Smooth muscle cell (in vitro differentiated cells): ENCODE results near the gene GLRA3. TPM values are rescaled to one million over a fixed set of nuclear protein-coding genes. Genes with fewer than 3 reads are reported as not detected.

Experiments
- DNase-seq: peaks from one replicate; lab custom pipeline; 2025; ENCODE audit not compliant: unreplicated experiment; lab: John Stamatoyannopoulos, UW
- H2AFZ ChIP-seq: fragments of 200-600 bp; sonication (generic); 2 replicates; pipeline ENCODE4 v1.6.0; 2016; ENCODE audit warnings: antibody characterized with exemption, low read depth, mild to moderate bottlenecking
- H3F3A ChIP-seq: fragments of 200-600 bp; sonication (generic); 2 replicates; pipeline ENCODE4 v1.6.0; 2017; ENCODE audit warnings: antibody characterized with exemption, low read depth
- H3K27ac ChIP-seq: fragments of 200-600 bp; sonication (generic); 2 replicates; pipeline ENCODE4 v1.5.1; 2016; ENCODE audit warnings: low read depth, mild to moderate bottlenecking
- H3K27me3 ChIP-seq: fragments of 200-600 bp; sonication (generic); 2 replicates; pipeline ENCODE4 v1.6.1; 2016; ENCODE audit warnings: low read depth, mild to moderate bottlenecking
- H3K36me3 ChIP-seq: fragments of 200-600 bp; sonication (generic); 2 replicates; pipeline ENCODE4 v1.5.1; 2016; ENCODE audit warnings: low read depth
- H3K4me1 ChIP-seq: fragments of 200-600 bp; sonication (generic); 2 replicates; pipeline ENCODE4 v1.5.1; 2016; ENCODE audit warnings: low read depth
- H3K4me2 ChIP-seq: fragments of 200-600 bp; sonication (generic); 2 replicates; pipeline ENCODE4 v1.6.0; 2016; ENCODE audit warnings: mild to moderate bottlenecking
- H3K4me3 ChIP-seq: fragments of 200-600 bp; sonication (generic); 2 replicates; pipeline ENCODE4 v1.5.1; 2016; ENCODE audit warnings: mild to moderate bottlenecking
- H3K79me2 ChIP-seq: fragments of 200-600 bp; sonication (generic); 2 replicates; pipeline ENCODE4 v1.6.0; 2016; ENCODE audit warnings: low read depth, mild to moderate bottlenecking
- H3K9ac ChIP-seq: fragments of 200-600 bp; sonication (generic); 2 replicates; pipeline ENCODE4 v1.6.0; 2016; ENCODE audit warnings: low read depth
- H3K9me3 ChIP-seq: fragments of 200-600 bp; sonication (generic); replicated peaks from 2 replicates; pipeline ENCODE4 v1.5.1; 2016; ENCODE audit warnings: low read depth
- H4K20me1 ChIP-seq: fragments of 200-600 bp; sonication (generic); 2 replicates; pipeline ENCODE4 v1.6.0; 2016; ENCODE audit warnings: low read depth
- CTCF ChIP-seq: fragments of 200-600 bp; sonication (generic); IDR thresholded peaks from 2 replicates; pipeline ENCODE4 v1.5.1; 2017; ENCODE audit warnings: borderline replicate concordance, mild to moderate bottlenecking, antibody characterized with exemption; ENCODE audit not compliant: insufficient read depth, poor library complexity, severe bottlenecking
- WGBS: methylation state at CpG from one replicate; pipeline ENCODE4 v1.1.7; 2016; ENCODE audit warnings: low lambda C conversion rate; 5-methylcytosine and 5-hydroxymethylcytosine counted together
- polyA plus RNA-seq: library from polyadenylated mRNA; unstranded; fragments of >200 nt; fragmentation: Nextera tagmentation; extraction: Ambion mirVana; gene quantifications from 2 replicates; pipeline ENCODE4 v1.2.1, GENCODE V29; 2016
- total RNA-seq: library from RNA; depleted of rRNA; stranded (reverse); fragments of >200 nt; gene quantifications from 2 replicates; pipeline ENCODE4 v1.2.3, GENCODE V29; 2014

GLRA3 gene
- total and polyA plus RNA-seq, 2 experiments from 2014 or later = not detected

- WGBS = 58% methylated on average over 4 of the region's 4 CpGs
- H3K79me2 ChIP-seq = no peaks in the 10 kb centered on the region
- no peaks in the 10 kb centered on the region for H3K9me3 ChIP-seq
- H3K4me3 ChIP-seq = no peak overlapping the region
- H2AFZ ChIP-seq = no peak overlapping the region
- H4K20me1 ChIP-seq = no peaks in the 10 kb centered on the region
- no peak overlapping the region for H3K9ac ChIP-seq
- no peak overlapping the region for H3K27ac ChIP-seq
- no peaks in the 10 kb centered on the region for H3F3A ChIP-seq
- H3K27me3 ChIP-seq = no peaks in the 10 kb centered on the region
- no peak for DNase-seq
- H3K4me1 ChIP-seq = no peaks in the 10 kb centered on the region
- no peak for TF ChIP-seq CTCF
- H3K36me3 ChIP-seq = no peaks in the 10 kb centered on the region
- no peak overlapping the region for H3K4me2 ChIP-seq
Measured at GRCh38 chr4:174604198-174604597, 224.8 kb downstream of the GLRA3 start.

- no peak overlapping the region for H3K27ac ChIP-seq
- no peaks in the 10 kb centered on the region for H3K36me3 ChIP-seq
- no peak overlapping the region for H3K9ac ChIP-seq
- WGBS = 94% methylated on average over 1 of the region's 1 CpG
- no peak overlapping the region for H2AFZ ChIP-seq
- no peaks in the 10 kb centered on the region for H3K4me1 ChIP-seq
- H3K4me2 ChIP-seq = no peak overlapping the region
- H3K4me3 ChIP-seq = no peak overlapping the region
- H3K27me3 ChIP-seq = no peaks in the 10 kb centered on the region
- no peaks in the 10 kb centered on the region for H3F3A ChIP-seq
- H4K20me1 ChIP-seq = no peaks in the 10 kb centered on the region
- H3K9me3 ChIP-seq = no peaks in the 10 kb centered on the region
- no peak for TF ChIP-seq CTCF
- DNase-seq = no peak
- no peaks in the 10 kb centered on the region for H3K79me2 ChIP-seq
Measured at GRCh38 chr4:174600391-174600790, 228.7 kb downstream of the GLRA3 start.

- no peaks in the 10 kb centered on the region for H3K9me3 ChIP-seq
- H3K27me3 ChIP-seq = no peaks in the 10 kb centered on the region
- H4K20me1 ChIP-seq = no peaks in the 10 kb centered on the region
- H3K9ac ChIP-seq = no peak overlapping the region
- WGBS = 76% methylated on average over 3 of the region's 3 CpGs
- no peaks in the 10 kb centered on the region for H3K36me3 ChIP-seq
- H3K4me2 ChIP-seq = no peak overlapping the region
- no peaks in the 10 kb centered on the region for H3K4me1 ChIP-seq
- no peak overlapping the region for H3K27ac ChIP-seq
- H3K4me3 ChIP-seq = no peak overlapping the region
- no peak for TF ChIP-seq CTCF
- no peaks in the 10 kb centered on the region for H3K79me2 ChIP-seq
- DNase-seq = no peak
- H2AFZ ChIP-seq = no peak overlapping the region
- no peaks in the 10 kb centered on the region for H3F3A ChIP-seq
Measured at GRCh38 chr4:174598800-174599199, 230.2 kb downstream of the GLRA3 start.

- no peaks in the 10 kb centered on the region for H3K9me3 ChIP-seq
- no peak overlapping the region for H3K4me2 ChIP-seq
- no peaks in the 10 kb centered on the region for H4K20me1 ChIP-seq
- TF ChIP-seq CTCF = no peak
- H3K79me2 ChIP-seq = no peaks in the 10 kb centered on the region
- no peaks in the 10 kb centered on the region for H3K27me3 ChIP-seq
- H3F3A ChIP-seq = no peaks in the 10 kb centered on the region
- H3K36me3 ChIP-seq = no peaks in the 10 kb centered on the region
- H3K27ac ChIP-seq = no peak overlapping the region
- WGBS = 95% methylated on average over 1 of the region's 1 CpG
- H3K4me3 ChIP-seq = no peak overlapping the region
- H2AFZ ChIP-seq = no peak overlapping the region
- no peak for DNase-seq
- peaks cover 13% of the 10 kb centered on the region for H3K4me1 ChIP-seq
- H3K9ac ChIP-seq = no peak overlapping the region
Measured at GRCh38 chr4:174596513-174596912, 232.5 kb downstream of the GLRA3 start.
